OCI-LY7 (cell line): ENCODE results near the gene MCUB.

Source experiments
- CTCF ChIP-seq: fragments of 200-600 bp; sonication (generic); conservative IDR thresholded peaks from 2 replicates; pipeline ENCODE4 v1.5.1; 2014; ENCODE audit warnings: mild to moderate bottlenecking, antibody characterized with exemption, low read length, moderate library complexity, mixed read lengths
- EZH2phosphoT487 ChIP-seq: fragments of 200-600 bp; sonication (generic); IDR thresholded peaks from 2 replicates; pipeline ENCODE4 v1.6.1; 2018; ENCODE audit warnings: low read depth, borderline replicate concordance, mild to moderate bottlenecking, mixed run types, antibody characterized with exemption, low read length, moderate library complexity, mixed read lengths

DNA sequence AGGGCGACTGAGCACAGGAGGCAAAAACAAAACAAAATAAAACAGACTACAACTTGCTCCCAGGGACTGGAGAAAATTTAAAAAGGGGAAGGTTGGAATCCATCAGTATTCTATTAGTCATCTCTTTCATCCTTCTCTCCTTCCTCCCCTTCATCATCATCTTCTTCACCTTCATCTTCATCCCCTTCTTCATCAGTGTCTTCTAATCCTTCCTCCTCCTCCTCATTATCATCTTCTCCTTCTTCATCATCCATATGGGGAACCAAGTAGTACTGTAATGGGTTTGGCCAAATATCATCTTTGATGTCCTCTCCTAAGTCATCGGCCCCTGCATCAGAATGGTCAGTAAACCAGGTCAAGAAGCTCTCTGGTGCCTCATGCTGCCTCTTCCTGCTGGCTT, 6.9 kb upstream of the MCUB start:
- TF ChIP-seq CTCF (no peak), EZH2phosphoT487 (no peak)
